Measurements from ENCODE around the gene BLM. TPM values are rescaled to one million over a fixed set of nuclear protein-coding genes. Genes with fewer than 3 reads are reported as not detected.
"Not testable (repeated sequence)": the region's sequence is repeated elsewhere in the genome, so short reads cannot be mapped to it uniquely, and the experiment has no call there.

The BLM gene
- total RNA-seq, 4 donors from 2014 or later = 0.72 to 2.4 (median 0.84) TPM

DNA sequence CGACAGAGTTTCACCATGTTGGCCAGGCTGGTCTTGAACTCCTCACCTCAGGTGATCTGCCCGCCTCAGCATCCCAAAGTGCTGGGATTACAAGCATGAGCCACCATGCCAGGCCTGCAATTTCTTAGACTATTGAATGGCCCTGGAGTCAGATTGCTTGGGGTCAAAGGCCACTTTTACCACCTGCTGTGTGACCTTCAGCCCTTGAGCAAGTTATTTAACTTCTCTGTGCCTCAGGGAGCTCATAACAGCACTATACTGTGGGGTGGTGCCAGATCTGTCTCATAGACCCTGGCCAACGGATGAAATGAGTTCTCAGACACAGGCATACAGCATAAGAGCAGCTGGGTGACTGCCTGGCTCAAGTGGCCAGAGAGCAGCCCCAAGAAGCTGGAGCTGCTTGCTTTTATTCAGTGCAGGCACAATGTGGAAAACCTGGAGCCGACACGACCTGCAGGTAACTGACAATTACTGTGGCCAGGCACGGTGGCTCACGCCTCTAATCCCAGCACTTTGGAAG lies 106.4 kb downstream of the BLM start:
- H3K4me3 ChIP-seq = no peak overlapping the region
- H3K27ac ChIP-seq = no peak overlapping the region
- H3K36me3 ChIP-seq = no peaks in the 10 kb centered on the region
- H3K9me3 ChIP-seq = no peaks in the 10 kb centered on the region
- 81% methylated on average over 7 of the region's 7 CpGs for WGBS
- H3K27me3 ChIP-seq = no peaks in the 10 kb centered on the region
- DNase-seq (ENCODE audit: low spot score in 2 of 2) = peak in 1 of 2 donors; percentile 15
- peaks cover 5% of the 10 kb centered on the region for H3K4me1 ChIP-seq
- no peak for TF ChIP-seq EP300 (IDR thresholded peaks at IDR 0.05)
- TF ChIP-seq POLR2AphosphoS5 (IDR thresholded peaks at IDR 0.05) = no peak

DNA sequence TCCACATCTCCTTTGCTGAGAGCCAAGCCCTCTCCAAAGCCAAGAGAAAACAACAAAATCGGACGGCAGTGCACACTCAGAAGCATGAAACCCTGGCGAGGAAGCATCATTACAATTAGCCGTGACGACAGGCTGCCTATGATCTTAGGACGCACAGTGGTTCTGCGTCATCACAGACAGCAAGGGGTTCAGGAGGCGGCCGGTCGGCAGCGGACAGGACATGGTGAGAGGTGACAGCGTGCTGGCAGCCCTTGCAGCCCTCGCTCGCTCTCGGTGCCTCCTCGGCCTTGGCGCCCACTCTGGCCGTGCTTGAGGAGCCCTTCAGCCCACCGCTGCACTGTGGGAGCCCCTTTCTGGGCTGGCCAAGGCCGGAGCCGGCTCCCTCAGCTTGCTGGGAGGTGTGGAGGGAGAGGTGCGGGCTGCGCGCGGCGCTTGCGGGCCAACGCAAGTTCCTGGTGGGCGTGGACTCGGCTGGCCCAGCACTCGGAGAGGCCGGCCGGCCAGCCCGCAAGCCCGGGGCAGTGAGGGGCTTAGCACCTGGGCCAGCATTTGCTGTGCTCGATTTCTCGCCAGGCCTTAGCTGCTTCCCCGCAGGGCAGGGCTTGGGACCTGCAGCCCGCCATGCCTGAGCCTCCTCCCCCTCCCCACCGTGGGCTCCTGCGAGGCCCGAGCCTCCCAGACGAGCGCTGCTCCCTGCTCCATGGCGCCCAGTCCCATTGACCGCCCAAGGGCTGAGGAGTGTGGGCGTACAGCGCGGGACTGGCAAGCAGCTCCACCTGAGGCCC lies 108.2 kb downstream of the BLM start:
- not testable (repeated sequence) for DNase-seq (ENCODE audit: low spot score in 2 of 2); H3K27ac ChIP-seq
- WGBS = 94% methylated on average over 21 of the region's 49 CpGs

GRCh38 chr15:90826206-90826885 lies 109.2 kb downstream of the BLM start:
- not testable (repeated sequence) for H3K27me3 ChIP-seq; H3K4me1 ChIP-seq; H3K36me3 ChIP-seq; H3K4me3 ChIP-seq; H3K27ac ChIP-seq; H3K9me3 ChIP-seq; DNase-seq (ENCODE audit: low spot score in 2 of 2)
- 87% methylated on average over 26 of the region's 26 CpGs for WGBS

More for the DNA sequence above, 108.2 kb downstream of the BLM start:
- not testable (repeated sequence) for H3K9me3 ChIP-seq, H3K36me3 ChIP-seq, H3K27me3 ChIP-seq, H3K4me1 ChIP-seq, H3K4me3 ChIP-seq

DNA sequence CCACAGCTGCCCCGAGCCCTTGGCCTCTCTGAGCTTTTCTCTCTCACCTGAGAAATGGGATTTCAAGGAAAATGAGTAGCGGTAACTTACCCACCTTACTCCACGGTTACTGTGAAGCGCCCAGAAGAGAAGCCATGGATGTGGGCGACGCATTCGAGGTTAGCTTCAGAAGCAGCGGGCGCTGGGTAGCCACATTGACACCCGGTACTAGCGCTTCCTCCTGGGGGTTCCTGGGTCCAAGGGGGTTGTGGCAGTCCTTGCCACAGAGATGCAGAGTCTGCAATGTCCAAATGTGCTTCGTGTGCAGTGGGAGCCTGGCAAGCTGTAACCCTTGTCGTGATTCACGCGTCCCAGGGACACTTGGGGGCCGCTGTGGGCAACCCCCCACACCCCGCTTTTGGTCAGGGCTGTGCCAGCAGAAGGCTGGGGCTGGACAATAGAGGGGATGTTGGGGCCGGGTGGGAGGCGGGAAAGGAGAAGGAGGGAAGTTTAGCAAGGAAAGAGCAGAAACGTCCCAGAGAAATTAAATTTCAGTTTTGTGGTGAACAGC lies 109.8 kb downstream of the BLM start:
- DNase-seq (ENCODE audit: low spot score in 2 of 2) = no peak
- H3K27me3 ChIP-seq = no peaks in the 10 kb centered on the region
- TF ChIP-seq POLR2A (IDR thresholded peaks at IDR 0.05) = no peak
- TF ChIP-seq EP300 (IDR thresholded peaks at IDR 0.05) = no peak
- TF ChIP-seq POLR2AphosphoS5 (IDR thresholded peaks at IDR 0.05) = no peak
- TF ChIP-seq, protein P1, sequence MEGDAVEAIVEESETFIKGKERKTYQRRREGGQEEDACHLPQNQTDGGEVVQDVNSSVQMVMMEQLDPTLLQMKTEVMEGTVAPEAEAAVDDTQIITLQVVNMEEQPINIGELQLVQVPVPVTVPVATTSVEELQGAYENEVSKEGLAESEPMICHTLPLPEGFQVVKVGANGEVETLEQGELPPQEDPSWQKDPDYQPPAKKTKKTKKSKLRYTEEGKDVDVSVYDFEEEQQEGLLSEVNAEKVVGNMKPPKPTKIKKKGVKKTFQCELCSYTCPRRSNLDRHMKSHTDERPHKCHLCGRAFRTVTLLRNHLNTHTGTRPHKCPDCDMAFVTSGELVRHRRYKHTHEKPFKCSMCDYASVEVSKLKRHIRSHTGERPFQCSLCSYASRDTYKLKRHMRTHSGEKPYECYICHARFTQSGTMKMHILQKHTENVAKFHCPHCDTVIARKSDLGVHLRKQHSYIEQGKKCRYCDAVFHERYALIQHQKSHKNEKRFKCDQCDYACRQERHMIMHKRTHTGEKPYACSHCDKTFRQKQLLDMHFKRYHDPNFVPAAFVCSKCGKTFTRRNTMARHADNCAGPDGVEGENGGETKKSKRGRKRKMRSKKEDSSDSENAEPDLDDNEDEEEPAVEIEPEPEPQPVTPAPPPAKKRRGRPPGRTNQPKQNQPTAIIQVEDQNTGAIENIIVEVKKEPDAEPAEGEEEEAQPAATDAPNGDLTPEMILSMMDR (IDR thresholded peaks at IDR 0.05) = no peak
- H3K36me3 ChIP-seq = no peaks in the 10 kb centered on the region
- no peaks in the 10 kb centered on the region for H3K9me3 ChIP-seq
- WGBS = 94% methylated on average over 20 of the region's 20 CpGs
- H3K27ac ChIP-seq = no peak overlapping the region
- peaks cover 5% of the 10 kb centered on the region for H3K4me1 ChIP-seq
- no peak overlapping the region for H3K4me3 ChIP-seq

DNA sequence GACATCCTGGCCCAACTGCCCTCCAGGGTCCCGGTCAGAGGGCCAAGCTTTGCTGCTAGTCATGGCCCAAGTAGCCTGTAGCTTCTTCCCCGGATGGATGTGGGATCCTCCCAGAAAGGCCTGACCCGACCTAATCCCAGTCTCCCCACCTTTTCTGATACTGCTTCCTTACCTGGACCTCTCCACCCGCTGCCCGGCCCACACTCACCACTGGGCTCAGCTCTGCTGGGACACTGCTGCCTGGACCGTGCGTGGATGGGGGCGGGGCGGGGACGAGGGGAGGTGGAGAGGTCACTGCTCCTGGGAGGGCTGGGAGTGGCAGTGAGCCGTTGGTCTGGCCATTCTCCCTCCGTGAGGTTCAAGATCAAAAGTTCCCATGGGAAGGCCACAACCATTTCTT lies 111.0 kb downstream of the BLM start:
- H3K27ac ChIP-seq = no peak overlapping the region
- peaks cover 5% of the 10 kb centered on the region for H3K4me1 ChIP-seq
- no peaks in the 10 kb centered on the region for H3K9me3 ChIP-seq
- 69% methylated on average over 7 of the region's 12 CpGs for WGBS
- DNase-seq (ENCODE audit: low spot score in 2 of 2) = no peak
- H3K36me3 ChIP-seq = no peaks in the 10 kb centered on the region
- no peaks in the 10 kb centered on the region for H3K27me3 ChIP-seq
- no peak for TF ChIP-seq POLR2A (IDR thresholded peaks at IDR 0.05)
- no peak for TF ChIP-seq EP300 (IDR thresholded peaks at IDR 0.05)
- TF ChIP-seq POLR2AphosphoS5 (IDR thresholded peaks at IDR 0.05) = no peak
- TF ChIP-seq, protein P1 (IDR thresholded peaks at IDR 0.05) = no peak
- H3K4me3 ChIP-seq = no peak overlapping the region

GRCh38 chr15:90829126-90829525 lies 112.0 kb downstream of the BLM start:
- no peak for DNase-seq (ENCODE audit: low spot score in 2 of 2)
- 89% methylated on average over 5 of the region's 6 CpGs for WGBS
- Histone ChIP-seq H3K9me3 (no peaks in the 10 kb centered on the region), H3K4me3 (no peak overlapping the region), H3K27me3 (no peaks in the 10 kb centered on the region), H3K27ac (no peak overlapping the region), H3K36me3 (no peaks in the 10 kb centered on the region), H3K4me1 (peaks cover 5% of the 10 kb centered on the region)
- no peak for TF ChIP-seq EP300 (IDR thresholded peaks at IDR 0.05)
- TF ChIP-seq POLR2AphosphoS5 (IDR thresholded peaks at IDR 0.05) = no peak
- TF ChIP-seq, protein P1 (IDR thresholded peaks at IDR 0.05) = no peak
- no peak for TF ChIP-seq POLR2A (IDR thresholded peaks at IDR 0.05)

Data from suprapubic skin (tissue), 4 donors.